HEK293 (cell line): Measurements from ENCODE around the gene SAMD5.

Experiments
- MYNN ChIP-seq: fragments of 450-650 bp; formaldehyde crosslinking; IDR thresholded peaks from 2 replicates; pipeline ENCODE4 v1.5.1; 2016; ENCODE audit warnings: missing biosample characterization, missing genetic modification characterization, borderline replicate concordance
- TCF7L2 ChIP-seq: IDR thresholded peaks from 2 replicates; pipeline ENCODE4 v1.6.1; 2011; ENCODE audit warnings: low read depth, mild to moderate bottlenecking, inconsistent platforms, low read length, moderate library complexity, borderline replicate concordance
- ZNF16 ChIP-seq: fragments of 450-650 bp; formaldehyde crosslinking; IDR thresholded peaks from 2 replicates; pipeline ENCODE4 v1.5.1; 2016; ENCODE audit warnings: low read depth, missing biosample characterization, missing genetic modification characterization
- ZNF274 ChIP-seq, 2 experiments: fragments of 200-500 bp in 1 of 2; fragments of 450-650 bp in 1 of 2; sonication (Bioruptor generic) in 1 of 2; formaldehyde crosslinking in 1 of 2; IDR thresholded peaks; 2 replicates each; pipeline versions ENCODE4 v1.5.1 to v1.6.1; 2014 to 2016; ENCODE audit warnings: borderline replicate concordance in 1 of 2, inconsistent platforms in 1 of 2, low read length in 1 of 2, missing biosample characterization in 1 of 2, missing genetic modification characterization in 1 of 2
- ZNF544 ChIP-seq: fragments of 450-650 bp; formaldehyde crosslinking; IDR thresholded peaks from 2 replicates; pipeline ENCODE4 v1.5.0; 2017; ENCODE audit warnings: missing biosample characterization, missing genetic modification characterization
- TF ChIP-seq, protein P1 (sequence below): fragments of 450-650 bp; formaldehyde crosslinking; IDR thresholded peaks from 2 replicates; pipeline ENCODE4 v1.5.1; 2016; ENCODE audit warnings: missing biosample characterization, missing genetic modification characterization

GRCh38 chr6:147604373-147604772 lies 95.9 kb downstream of the SAMD5 start:
- TF ChIP-seq, protein P1, sequence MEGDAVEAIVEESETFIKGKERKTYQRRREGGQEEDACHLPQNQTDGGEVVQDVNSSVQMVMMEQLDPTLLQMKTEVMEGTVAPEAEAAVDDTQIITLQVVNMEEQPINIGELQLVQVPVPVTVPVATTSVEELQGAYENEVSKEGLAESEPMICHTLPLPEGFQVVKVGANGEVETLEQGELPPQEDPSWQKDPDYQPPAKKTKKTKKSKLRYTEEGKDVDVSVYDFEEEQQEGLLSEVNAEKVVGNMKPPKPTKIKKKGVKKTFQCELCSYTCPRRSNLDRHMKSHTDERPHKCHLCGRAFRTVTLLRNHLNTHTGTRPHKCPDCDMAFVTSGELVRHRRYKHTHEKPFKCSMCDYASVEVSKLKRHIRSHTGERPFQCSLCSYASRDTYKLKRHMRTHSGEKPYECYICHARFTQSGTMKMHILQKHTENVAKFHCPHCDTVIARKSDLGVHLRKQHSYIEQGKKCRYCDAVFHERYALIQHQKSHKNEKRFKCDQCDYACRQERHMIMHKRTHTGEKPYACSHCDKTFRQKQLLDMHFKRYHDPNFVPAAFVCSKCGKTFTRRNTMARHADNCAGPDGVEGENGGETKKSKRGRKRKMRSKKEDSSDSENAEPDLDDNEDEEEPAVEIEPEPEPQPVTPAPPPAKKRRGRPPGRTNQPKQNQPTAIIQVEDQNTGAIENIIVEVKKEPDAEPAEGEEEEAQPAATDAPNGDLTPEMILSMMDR (tag by site-specific recombination) = no peak
- TF ChIP-seq ZNF544 (tag by site-specific recombination) = no peak
- no peak for TF ChIP-seq TCF7L2
- no peak for TF ChIP-seq ZNF274 (IDR thresholded peaks at IDR 0.05; ENCODE audit: low read length)
- no peak for TF ChIP-seq ZNF274 (tag by site-specific recombination; IDR thresholded peaks at IDR 0.05; ENCODE audit: borderline replicate concordance)
- TF ChIP-seq MYNN (tag by site-specific recombination) = no peak
- no peak for TF ChIP-seq ZNF16
